ENCODE measurements around the gene NPSR1.

NPSR1 gene

GRCh38 chr7:34673066-34673465 lies 15.0 kb downstream of the NPSR1 start:
- Histone ChIP-seq H3K4me3 (ENCODE audit: low read depth, low read length) (no peak overlapping the region), H3K4me1 (ENCODE audit: control insufficient read depth, insufficient read depth, low read length) (no peaks in the 10 kb centered on the region), H3K36me3 (ENCODE audit: control insufficient read depth in 2 of 2, insufficient read depth in 1 of 2, low read length in 2 of 2) (no peaks in the 10 kb centered on the region), H3K27ac (ENCODE audit: extremely low read depth, low read depth, low read length) (no peak overlapping the region), H3K9me3 (ENCODE audit: control insufficient read depth, insufficient read depth, low read depth, low read length) (no peaks in the 10 kb centered on the region)
- POLR2A ChIA-PET: no interaction called here
- CTCF ChIA-PET: interaction anchor here (0.5 kb wide), 1 partner anchor 783 kb away, joined by 3 read pairs; no protein-coding TSS in a partner anchor
- TF ChIP-seq ZNF280D (tag by site-specific recombination; IDR thresholded peaks at IDR 0.05) (no peak), ZSCAN16 (tag by site-specific recombination; IDR thresholded peaks at IDR 0.05) (no peak), ZNF132 (tag by site-specific recombination; IDR thresholded peaks at IDR 0.05; ENCODE audit: borderline replicate concordance) (no peak), ZNF16 (tag by site-specific recombination; IDR thresholded peaks at IDR 0.05; ENCODE audit: low read depth) (no peak), ZNF426 (tag by site-specific recombination; IDR thresholded peaks at IDR 0.05) (no peak), ZNF670 (tag by site-specific recombination; IDR thresholded peaks at IDR 0.05; ENCODE audit: low read depth) (no peak), SP7 (tag by site-specific recombination; IDR thresholded peaks at IDR 0.05) (no peak), ZBTB44 (tag by site-specific recombination; IDR thresholded peaks at IDR 0.05) (no peak), MZF1 (tag by site-specific recombination; IDR thresholded peaks at IDR 0.05; ENCODE audit: borderline replicate concordance) (no peak), ZNF660 (tag by site-specific recombination; IDR thresholded peaks at IDR 0.05) (no peak), ZNF501 (tag by site-specific recombination; IDR thresholded peaks at IDR 0.05) (no peak), GLIS1 (tag by site-specific recombination; IDR thresholded peaks at IDR 0.05) (no peak), ZNF785 (tag by site-specific recombination; IDR thresholded peaks at IDR 0.05) (no peak), ZBTB17 (tag by site-specific recombination; IDR thresholded peaks at IDR 0.05) (no peak), ZNF350 (tag by site-specific recombination; IDR thresholded peaks at IDR 0.05) (no peak), ZNF624 (tag by site-specific recombination; IDR thresholded peaks at IDR 0.05) (no peak), ZNF513 (tag by site-specific recombination; IDR thresholded peaks at IDR 0.05) (no peak)

GRCh38 chr7:34675749-34676374 lies 17.8 kb downstream of the NPSR1 start:
- ChIA-PET CTCF (interaction anchor here (0.6 to 2.5 kb wide), 11 partner anchors 9 to 381 kb away, joined by 3 to 14 read pairs (median 4); no protein-coding TSS in a partner anchor), POLR2A (no interaction called here)
- Histone ChIP-seq H3K4me3 (ENCODE audit: low read depth, low read length) (no peak overlapping the region), H3K9me3 (ENCODE audit: control insufficient read depth, insufficient read depth, low read depth, low read length) (no peaks in the 10 kb centered on the region), H3K36me3 (ENCODE audit: control insufficient read depth in 2 of 2, insufficient read depth in 1 of 2, low read length in 2 of 2) (no peaks in the 10 kb centered on the region), H3K4me1 (ENCODE audit: control insufficient read depth, insufficient read depth, low read length) (no peaks in the 10 kb centered on the region), H3K27ac (ENCODE audit: extremely low read depth, low read depth, low read length) (no peak overlapping the region)
- TF ChIP-seq ZNF660 (tag by site-specific recombination; IDR thresholded peaks at IDR 0.05) (0 out of 2 replicates have a peak, but pooled peaks have one; percentile 25), ZNF654 (tag by site-specific recombination; IDR thresholded peaks at IDR 0.05; ENCODE audit: low read depth) (peak; percentile 46), SCRT1 (tag by site-specific recombination; IDR thresholded peaks at IDR 0.05; ENCODE audit: borderline replicate concordance) (no peak)

All from HEK293 (cell line).